HG03432 (cell line): ENCODE data around the gene EHBP1.

Experiments
- ATAC-seq: cut with Tn5 transposase; IDR thresholded peaks from one replicate; pipeline ENCODE4 v1.9.1; 2021; ENCODE audit warnings: mild to moderate bottlenecking, moderate library complexity; ENCODE audit not compliant: unreplicated experiment

The EHBP1 gene

DNA sequence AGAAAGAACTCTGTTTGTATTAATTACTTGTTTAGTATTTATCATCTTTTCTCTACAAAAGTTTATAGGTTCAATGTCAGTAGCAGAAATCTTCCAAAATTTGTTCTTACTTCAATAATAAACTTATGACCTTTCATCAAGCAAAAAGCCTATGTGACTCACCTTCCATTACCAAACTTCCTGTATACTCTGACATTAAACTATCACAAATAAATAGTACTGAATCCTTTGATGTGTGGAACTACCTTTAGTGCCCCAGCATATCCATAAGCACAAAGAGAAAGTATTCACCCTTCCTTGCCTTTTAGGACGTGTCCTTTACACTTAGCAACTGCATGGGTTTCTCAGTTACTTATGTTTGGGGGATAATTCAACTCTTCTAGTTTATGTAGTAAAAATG lies 166.0 kb downstream of the EHBP1 start:
- no peak for ATAC-seq

DNA sequence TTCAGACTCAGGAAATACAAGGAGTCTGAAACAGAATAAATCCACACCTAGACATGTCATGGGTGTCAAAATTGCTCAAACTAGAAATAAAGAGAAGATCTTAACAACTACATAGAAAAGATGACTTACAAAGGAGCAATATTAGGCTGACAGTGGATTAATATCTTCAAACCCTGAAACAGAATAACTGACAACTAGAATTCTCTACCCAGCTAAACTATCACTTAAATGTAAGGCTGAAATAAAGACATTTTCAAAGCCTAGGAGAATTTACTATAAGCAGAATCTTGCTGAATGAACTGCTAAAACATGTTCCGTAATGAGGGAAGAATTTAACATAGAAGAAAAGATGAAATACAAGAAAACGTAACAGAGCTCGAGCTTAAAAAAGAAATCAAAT lies 168.1 kb downstream of the EHBP1 start:
- no peak for ATAC-seq

DNA sequence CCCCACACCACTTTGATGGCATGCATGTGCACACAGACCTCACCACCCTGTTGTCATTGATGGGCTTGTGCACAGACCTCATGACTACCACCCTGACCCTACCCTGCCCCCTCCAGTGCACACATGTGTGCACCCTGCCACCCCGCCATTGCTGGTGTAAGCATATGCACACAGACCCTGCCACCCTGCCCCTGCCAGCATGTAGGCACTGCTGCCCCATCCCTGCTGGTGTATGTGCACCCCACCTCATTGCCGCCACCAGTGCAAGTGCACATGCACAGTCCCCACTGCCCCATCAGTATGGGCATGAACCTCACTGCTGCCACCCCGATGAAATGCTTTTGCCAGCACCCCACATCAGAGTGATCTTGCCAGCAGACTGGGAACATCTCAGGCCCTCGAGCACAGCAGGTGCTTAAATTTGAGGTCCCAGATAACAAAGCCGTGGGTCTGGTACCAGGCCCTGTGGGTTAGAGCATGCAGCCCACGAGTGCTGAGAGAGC lies 169.4 kb downstream of the EHBP1 start:
- ATAC-seq: no peak

DNA sequence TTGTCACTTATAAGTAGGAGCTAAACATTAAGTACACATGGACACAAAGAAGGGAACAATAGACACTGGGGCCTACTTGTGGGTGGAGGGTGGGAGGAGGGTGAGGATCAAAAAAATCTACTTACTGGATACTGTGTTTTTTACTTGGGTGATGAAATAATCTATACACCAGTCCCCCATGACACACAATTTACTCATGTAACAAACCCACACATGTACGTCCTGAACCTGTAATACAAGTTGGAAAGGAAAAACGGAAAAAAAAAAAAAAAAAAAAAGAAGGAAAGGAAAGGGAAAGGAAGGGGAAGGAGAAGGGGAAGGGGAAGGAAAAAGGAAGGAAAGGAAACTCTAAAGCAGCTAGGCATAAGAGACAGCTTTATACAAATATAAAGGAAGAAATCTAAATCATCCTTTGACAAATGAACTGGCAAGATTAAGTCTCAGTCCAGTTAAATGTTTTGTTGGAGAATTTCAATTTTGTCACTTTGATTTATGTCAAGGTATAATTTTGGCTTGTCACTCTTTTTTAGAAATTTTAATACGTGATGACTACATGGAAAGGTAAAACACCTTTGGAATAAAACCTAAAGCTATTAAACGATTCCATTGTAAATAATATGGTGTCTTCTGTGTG lies 175.8 kb downstream of the EHBP1 start:
- ATAC-seq: no peak

GRCh38 chr2:62883629-62884028 lies 178.1 kb downstream of the EHBP1 start:
- no peak for ATAC-seq

GRCh38 chr2:62884086-62884485 lies 178.6 kb downstream of the EHBP1 start:
- no peak for ATAC-seq

DNA sequence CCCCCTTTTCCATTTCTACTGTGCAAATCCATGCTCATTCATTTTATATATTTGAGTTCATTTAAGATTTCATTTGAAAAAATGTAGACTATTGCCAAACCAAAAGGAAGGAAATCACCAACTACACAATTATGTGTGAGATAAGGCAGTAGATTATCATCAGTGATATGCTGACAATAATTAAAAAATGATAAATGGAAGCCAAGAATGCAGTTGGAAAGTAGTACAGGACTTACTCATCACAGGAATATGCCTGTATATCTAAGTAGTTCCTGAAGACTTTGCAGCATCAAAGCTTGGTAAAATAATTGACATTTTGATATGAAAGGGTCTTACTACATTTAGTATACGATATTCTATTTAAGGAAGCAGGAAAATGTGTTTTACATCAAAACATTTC lies 179.0 kb downstream of the EHBP1 start:
- ATAC-seq: no peak

- ATAC-seq: no peak
These were observed 189.6 kb downstream of the EHBP1 start for GRCh38 chr2:62894966-62895631.

DNA sequence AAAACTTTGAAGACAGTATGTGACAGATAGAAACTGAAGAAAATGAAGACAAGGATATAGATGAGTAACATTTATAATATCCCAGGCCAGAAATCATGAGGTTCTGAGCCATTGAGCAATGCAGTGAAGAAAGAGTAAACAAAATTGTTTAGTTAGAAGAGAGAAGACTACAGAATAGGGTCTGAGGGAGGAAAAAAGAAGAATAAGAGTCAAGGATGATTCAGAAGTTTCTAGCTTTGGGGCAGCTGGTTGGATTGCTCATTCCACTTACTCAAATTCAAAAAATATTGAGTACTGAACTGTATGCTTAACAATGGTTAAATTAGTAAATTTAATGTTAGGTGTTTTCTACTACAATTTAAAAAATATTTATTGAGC lies 190.1 kb downstream of the EHBP1 start:
- no peak for ATAC-seq

DNA sequence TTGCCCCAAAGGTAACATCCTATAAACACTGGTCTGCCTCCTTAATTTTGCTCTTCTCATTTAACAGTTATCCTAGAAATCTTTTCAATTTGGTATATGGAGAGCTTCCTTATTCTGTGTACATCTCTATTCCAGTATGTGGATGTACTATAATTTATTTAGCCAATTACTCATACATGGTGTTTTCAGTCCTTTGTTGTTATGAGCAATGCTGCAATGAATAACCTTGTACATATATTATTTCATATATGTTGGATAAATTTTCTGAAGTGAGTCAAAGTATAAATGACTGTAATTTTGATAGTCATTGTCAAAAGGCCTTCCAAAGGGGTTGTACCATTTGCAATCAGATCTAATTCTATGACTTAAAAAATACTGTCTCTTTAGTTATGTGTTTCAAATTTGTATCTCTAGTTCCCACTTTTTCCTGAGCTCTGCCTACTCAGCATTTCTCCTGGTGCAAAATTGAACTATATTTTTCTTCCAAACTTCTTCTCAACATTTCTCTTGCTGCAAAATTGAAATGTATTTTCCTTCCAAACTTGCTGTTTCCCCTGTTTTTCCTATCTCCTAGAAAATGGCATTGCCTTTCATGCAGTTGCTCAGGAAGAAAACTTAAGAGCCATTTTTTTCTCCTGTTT lies 191.8 kb downstream of the EHBP1 start:
- no peak for ATAC-seq

GRCh38 chr2:62904344-62904743 lies 198.8 kb downstream of the EHBP1 start:
- no peak for ATAC-seq

GRCh38 chr2:62908145-62908544 lies 202.6 kb downstream of the EHBP1 start:
- no peak for ATAC-seq

DNA sequence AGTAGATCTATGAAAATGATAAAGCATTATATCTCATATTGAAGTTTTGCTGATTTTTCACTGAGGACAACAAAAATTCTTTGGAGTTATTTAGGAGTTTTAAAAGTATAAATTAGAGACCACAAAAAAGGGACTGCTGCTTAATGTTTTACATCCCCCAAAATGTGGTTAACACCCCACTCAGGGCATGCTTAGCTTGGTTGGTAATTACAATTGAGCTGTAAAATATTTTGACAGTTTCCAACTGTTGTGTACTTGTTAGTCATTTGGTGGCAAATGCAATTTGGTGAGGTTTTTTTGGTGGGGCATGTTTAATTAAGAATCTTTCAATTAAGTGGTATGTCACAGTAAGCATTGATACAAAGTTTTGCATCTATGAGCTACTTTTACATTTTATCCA lies 207.8 kb downstream of the EHBP1 start:
- no peak for ATAC-seq

DNA sequence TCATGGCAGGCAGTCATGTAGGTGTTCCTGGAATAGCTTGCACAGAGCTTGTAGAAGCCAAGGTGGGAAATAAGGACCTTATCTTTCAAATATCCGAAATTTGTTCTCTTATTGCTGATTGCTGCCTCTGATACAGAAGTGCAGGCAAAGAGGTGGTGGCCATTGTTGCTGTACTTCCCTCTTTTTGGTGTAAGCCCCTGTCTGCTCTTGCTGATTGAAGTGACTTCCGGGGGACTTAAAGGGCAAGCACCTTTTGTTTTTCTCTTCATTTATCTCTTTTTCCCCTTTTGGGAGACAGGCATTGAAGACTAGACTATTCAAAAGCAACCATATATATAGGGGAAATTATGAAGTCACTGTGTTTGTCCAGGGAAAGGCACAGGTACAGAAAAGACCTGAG lies 213.5 kb downstream of the EHBP1 start:
- ATAC-seq: no peak

DNA sequence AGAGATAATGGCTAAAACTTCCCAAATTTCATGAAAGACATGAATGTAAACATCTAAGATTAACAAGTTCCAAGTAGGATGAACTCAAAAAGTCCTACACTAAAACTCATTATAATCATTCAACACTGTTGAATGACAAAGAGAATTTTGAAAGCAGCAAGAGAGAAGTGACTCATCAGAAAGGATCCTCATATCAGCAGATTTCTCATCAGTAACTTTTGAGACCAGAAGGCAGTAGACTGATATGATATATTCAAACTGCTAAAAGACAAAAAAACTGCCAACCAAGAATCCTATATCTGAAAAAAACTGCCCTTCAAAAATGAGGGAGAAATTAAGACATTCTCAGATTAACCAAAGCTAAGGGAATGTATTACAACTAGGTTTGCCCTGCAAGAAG lies 214.6 kb downstream of the EHBP1 start:
- ATAC-seq: no peak

- ATAC-seq: no peak
These were observed 217.7 kb downstream of the EHBP1 start for GRCh38 chr2:62923242-62923641.

GRCh38 chr2:62923881-62924280 lies 218.4 kb downstream of the EHBP1 start:
- no peak for ATAC-seq

GRCh38 chr2:62928015-62928414 lies 222.5 kb downstream of the EHBP1 start:
- no peak for ATAC-seq

DNA sequence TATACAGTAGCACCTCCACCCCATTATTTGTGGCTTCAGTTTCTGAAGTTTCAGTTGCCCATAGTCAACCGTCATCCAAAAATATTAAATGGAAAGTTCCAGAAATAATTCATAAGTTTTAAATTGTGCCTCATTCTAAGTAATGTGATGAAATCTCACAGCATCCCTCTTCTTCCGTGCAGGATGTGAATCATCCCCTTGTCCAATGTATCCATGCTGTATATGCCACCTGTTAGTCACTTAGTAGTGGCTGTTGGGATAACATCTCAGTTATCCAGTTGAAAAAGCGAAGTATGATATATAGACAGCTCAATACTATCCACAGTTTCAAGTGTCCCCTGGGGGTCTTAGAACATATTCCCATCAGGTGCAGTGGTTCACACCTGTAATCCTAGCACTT lies 226.0 kb downstream of the EHBP1 start:
- no peak for ATAC-seq

DNA sequence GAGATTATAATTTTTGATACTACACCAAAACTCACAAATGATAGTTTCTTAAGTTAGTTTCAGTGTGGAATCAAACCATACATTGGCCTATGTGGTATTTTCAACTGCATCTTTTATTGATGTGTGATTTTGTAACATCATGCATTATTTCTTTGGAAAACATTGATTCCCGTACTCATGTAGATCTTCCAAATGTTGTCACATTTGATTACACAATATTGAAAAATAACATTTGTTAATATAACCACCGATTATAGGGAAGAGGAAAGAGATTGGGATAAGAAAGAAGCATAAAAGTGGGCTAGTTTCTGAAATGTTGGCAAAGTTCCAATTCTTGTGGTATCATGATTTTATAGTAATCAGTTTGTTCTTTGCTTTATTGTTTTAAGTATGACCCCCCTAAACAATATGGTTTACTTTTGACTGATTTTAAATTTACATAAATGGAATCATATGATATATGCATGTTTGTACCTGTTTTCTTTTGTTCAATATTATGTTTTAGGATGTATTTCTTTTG lies 227.9 kb downstream of the EHBP1 start:
- no peak for ATAC-seq

DNA sequence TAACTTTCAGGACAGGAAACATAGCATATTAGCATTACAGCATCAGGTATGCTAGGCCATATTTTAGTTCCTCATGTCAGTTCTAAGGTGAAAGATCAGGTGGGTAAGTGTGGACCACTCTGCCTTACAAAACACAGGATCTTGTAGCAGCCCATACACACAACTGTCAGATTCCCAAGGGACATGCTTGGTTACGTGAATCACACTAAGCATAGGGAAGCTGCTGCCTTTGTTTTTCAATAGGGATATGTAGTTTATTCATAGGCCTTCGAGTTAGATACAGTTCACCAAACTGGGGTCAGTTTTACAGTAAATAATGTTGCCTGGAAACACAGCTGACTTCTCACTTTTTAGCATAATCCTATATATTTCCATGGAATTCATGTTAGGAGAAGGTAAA lies 229.0 kb downstream of the EHBP1 start:
- no peak for ATAC-seq

GRCh38 chr2:62938126-62938525 lies 232.6 kb downstream of the EHBP1 start:
- ATAC-seq: no peak
